ENCODE data around the gene EHMT1. TPM values are rescaled to one million over a fixed set of nuclear protein-coding genes. Genes with fewer than 3 reads are reported as not detected.

The EHMT1 gene
- total and polyA plus RNA-seq, 9 of the 15 experiments (the other 6 are each of a cell fraction or from before 2014, with no cell fraction given) = 2.2 to 76.0 (median 36.4) TPM

DNA sequence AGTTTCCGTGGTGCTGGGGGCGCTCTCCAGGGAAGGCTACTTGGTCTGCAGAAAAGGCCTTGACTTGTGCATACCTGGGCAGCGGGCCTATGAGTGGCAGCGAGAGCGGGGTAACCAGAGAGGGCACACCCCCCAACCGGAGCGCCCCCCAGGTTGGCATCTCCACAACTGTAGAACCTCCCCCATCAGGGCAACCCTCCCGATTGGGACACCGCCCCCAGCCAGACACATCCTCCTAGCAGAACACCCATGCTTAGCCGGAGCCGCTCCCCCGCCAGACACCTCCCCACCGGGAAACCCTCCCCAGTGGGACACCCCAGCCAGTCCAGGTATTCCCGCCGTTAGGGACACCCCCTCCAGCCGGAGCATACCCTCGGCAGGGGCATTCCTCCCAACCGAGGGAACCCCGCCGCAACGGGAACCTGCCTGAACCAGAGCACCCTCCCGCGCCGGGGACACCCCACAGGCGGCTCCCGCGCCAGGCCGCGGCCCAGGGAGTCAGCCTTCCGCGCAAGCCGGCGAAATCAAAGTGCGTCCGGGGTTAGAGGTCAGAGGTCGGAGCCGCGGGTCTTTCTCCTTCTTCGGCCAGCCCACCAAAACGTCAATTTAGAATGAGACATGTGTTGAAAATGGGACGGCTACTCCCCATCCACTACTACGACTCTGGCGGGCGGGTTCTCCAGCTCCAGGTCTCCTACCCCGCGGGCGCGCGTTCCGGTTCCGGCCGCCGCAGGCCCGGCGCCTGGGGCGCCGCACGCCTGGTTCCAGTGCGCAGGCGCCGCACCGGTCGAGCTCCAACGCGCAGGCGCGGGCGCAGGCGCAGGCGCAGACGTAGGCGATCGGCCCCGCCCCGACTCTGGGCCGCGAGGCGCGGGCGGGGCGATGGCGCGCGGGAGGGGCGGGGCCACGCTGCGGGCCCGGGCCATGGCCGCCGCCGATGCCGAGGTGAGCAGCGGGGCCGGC is at the start of gene EHMT1 (continued):
- TF ChIP-seq, protein P1, sequence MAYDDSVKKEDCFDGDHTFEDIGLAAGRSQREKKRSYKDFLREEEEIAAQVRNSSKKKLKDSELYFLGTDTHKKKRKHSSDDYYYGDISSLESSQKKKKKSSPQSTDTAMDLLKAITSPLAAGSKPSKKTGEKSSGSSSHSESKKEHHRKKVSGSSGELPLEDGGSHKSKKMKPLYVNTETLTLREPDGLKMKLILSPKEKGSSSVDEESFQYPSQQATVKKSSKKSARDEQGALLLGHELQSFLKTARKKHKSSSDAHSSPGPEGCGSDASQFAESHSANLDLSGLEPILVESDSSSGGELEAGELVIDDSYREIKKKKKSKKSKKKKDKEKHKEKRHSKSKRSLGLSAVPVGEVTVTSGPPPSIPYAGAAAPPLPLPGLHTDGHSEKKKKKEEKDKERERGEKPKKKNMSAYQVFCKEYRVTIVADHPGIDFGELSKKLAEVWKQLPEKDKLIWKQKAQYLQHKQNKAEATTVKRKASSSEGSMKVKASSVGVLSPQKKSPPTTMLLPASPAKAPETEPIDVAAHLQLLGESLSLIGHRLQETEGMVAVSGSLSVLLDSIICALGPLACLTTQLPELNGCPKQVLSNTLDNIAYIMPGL (CRISPR knock-in tag; IDR thresholded peaks at IDR 0.05) = no peak
- TF ChIP-seq, protein P2, sequence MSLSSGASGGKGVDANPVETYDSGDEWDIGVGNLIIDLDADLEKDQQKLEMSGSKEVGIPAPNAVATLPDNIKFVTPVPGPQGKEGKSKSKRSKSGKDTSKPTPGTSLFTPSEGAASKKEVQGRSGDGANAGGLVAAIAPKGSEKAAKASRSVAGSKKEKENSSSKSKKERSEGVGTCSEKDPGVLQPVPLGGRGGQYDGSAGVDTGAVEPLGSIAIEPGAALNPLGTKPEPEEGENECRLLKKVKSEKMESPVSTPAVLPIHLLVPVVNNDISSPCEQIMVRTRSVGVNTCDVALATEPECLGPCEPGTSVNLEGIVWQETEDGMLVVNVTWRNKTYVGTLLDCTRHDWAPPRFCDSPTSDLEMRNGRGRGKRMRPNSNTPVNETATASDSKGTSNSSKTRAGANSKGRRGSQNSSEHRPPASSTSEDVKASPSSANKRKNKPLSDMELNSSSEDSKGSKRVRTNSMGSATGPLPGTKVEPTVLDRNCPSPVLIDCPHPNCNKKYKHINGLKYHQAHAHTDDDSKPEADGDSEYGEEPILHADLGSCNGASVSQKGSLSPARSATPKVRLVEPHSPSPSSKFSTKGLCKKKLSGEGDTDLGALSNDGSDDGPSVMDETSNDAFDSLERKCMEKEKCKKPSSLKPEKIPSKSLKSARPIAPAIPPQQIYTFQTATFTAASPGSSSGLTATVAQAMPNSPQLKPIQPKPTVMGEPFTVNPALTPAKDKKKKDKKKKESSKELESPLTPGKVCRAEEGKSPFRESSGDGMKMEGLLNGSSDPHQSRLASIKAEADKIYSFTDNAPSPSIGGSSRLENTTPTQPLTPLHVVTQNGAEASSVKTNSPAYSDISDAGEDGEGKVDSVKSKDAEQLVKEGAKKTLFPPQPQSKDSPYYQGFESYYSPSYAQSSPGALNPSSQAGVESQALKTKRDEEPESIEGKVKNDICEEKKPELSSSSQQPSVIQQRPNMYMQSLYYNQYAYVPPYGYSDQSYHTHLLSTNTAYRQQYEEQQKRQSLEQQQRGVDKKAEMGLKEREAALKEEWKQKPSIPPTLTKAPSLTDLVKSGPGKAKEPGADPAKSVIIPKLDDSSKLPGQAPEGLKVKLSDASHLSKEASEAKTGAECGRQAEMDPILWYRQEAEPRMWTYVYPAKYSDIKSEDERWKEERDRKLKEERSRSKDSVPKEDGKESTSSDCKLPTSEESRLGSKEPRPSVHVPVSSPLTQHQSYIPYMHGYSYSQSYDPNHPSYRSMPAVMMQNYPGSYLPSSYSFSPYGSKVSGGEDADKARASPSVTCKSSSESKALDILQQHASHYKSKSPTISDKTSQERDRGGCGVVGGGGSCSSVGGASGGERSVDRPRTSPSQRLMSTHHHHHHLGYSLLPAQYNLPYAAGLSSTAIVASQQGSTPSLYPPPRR (CRISPR knock-in tag; IDR thresholded peaks at IDR 0.05; ENCODE audit: borderline replicate concordance) = no peak
- TF ChIP-seq SLC30A9 (CRISPR knock-in tag; IDR thresholded peaks at IDR 0.05) = peak; percentile 76; the same call in 1 of the 2 replicates
- TF ChIP-seq TAF9B (IDR thresholded peaks at IDR 0.05; ENCODE audit: partially characterized antibody) = no peak
- TF ChIP-seq, protein P3, sequence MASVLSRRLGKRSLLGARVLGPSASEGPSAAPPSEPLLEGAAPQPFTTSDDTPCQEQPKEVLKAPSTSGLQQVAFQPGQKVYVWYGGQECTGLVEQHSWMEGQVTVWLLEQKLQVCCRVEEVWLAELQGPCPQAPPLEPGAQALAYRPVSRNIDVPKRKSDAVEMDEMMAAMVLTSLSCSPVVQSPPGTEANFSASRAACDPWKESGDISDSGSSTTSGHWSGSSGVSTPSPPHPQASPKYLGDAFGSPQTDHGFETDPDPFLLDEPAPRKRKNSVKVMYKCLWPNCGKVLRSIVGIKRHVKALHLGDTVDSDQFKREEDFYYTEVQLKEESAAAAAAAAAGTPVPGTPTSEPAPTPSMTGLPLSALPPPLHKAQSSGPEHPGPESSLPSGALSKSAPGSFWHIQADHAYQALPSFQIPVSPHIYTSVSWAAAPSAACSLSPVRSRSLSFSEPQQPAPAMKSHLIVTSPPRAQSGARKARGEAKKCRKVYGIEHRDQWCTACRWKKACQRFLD (CRISPR knock-in tag; IDR thresholded peaks at IDR 0.05) = peak; percentile 81
- TF ChIP-seq ZNF175 (CRISPR knock-in tag; IDR thresholded peaks at IDR 0.05; ENCODE audit: low read depth) = no peak
- TF ChIP-seq MYBL2 (IDR thresholded peaks at IDR 0.05; ENCODE audit: low read depth) = no peak
- no peak for TF ChIP-seq MYBL2 (CRISPR knock-in tag; IDR thresholded peaks at IDR 0.05; ENCODE audit: borderline replicate concordance)
- TF ChIP-seq ZNF445 (CRISPR knock-in tag; IDR thresholded peaks at IDR 0.05; ENCODE audit: low read depth) = no peak
- TF ChIP-seq ZNF197 (CRISPR knock-in tag; IDR thresholded peaks at IDR 0.05; ENCODE audit: low read depth) = no peak
- TF ChIP-seq TARDBP (IDR thresholded peaks at IDR 0.05) = no peak
- TF ChIP-seq HMGN3 (IDR thresholded peaks at IDR 0.05; ENCODE audit: borderline replicate concordance, extremely low read depth, insufficient read length, low read depth, low read length) = peak; percentile 63
- TF ChIP-seq RCOR1 (IDR thresholded peaks at IDR 0.05; ENCODE audit: borderline replicate concordance in 1 of 2, low read depth in 2 of 2, low read length in 2 of 2) = no peak
- no peak for TF ChIP-seq PTRF (tag; IDR thresholded peaks at IDR 0.05)
- TF ChIP-seq KAT7 (CRISPR knock-in tag; IDR thresholded peaks at IDR 0.05; ENCODE audit: borderline replicate concordance) = no peak
- no peak for TF ChIP-seq BCL6 (CRISPR knock-in tag; IDR thresholded peaks at IDR 0.05)
- TF ChIP-seq PURB (CRISPR knock-in tag; IDR thresholded peaks at IDR 0.05; ENCODE audit: low read depth) = no peak
- TF ChIP-seq FOXK1 (CRISPR knock-in tag; IDR thresholded peaks at IDR 0.05; ENCODE audit: borderline replicate concordance) = 0 out of 2 replicates have a peak, but pooled peaks have one; percentile 21
- TF ChIP-seq ZNF347 (CRISPR knock-in tag; IDR thresholded peaks at IDR 0.05; ENCODE audit: low read depth) = no peak
